ENCODE measurements around the gene PPOX.

Gene PPOX

GRCh38 chr1:161165742-161166668 is at the start of gene PPOX:
PPOX (plus strand) TSS chr1:161166426; CDS start chr1:161166848, 422 bp downstream.
- peak; percentile 96 for DNase-seq (ENCODE audit: low spot score)

GRCh38 chr1:161117759-161118581 is 48.3 kb upstream of the PPOX start, which contains the start of the genes NIT1 and PFDN2:
NIT1 (plus strand) TSS chr1:161118105; CDS start chr1:161118177, 72 bp downstream.
PFDN2 (minus strand) TSS chr1:161118037; CDS start chr1:161118026, 11 bp downstream.
- peak; percentile 89 for DNase-seq (ENCODE audit: low spot score)

GRCh38 chr1:161119092-161119903 is 46.9 kb upstream of the PPOX start:
- peak; percentile 63 for DNase-seq (ENCODE audit: low spot score)

- DNase-seq (ENCODE audit: low spot score) = no peak
Measured at GRCh38 chr1:161121042-161121650, 45.1 kb upstream of the PPOX start.

- DNase-seq (ENCODE audit: low spot score) = no peak
Measured at GRCh38 chr1:161121834-161122233, 44.4 kb upstream of the PPOX start.

GRCh38 chr1:161122967-161123366 is 43.3 kb upstream of the PPOX start:
- no peak for DNase-seq (ENCODE audit: low spot score)

- DNase-seq (ENCODE audit: low spot score) = no peak
Measured at GRCh38 chr1:161127649-161128048, 38.6 kb upstream of the PPOX start.

- no peak for DNase-seq (ENCODE audit: low spot score)
Measured at GRCh38 chr1:161128591-161129420, 37.4 kb upstream of the PPOX start.

GRCh38 chr1:161130266-161130665 is 36.0 kb upstream of the PPOX start:
- DNase-seq (ENCODE audit: low spot score) = no peak

GRCh38 chr1:161131523-161132409 is 34.5 kb upstream of the PPOX start:
- DNase-seq (ENCODE audit: low spot score) = no peak

GRCh38 chr1:161132410-161133219 is 33.6 kb upstream of the PPOX start, which contains the start of gene DEDD:
DEDD (minus strand) TSS chr1:161132667; CDS start chr1:161124462, 8,205 bp downstream.
- DNase-seq (ENCODE audit: low spot score) = peak; percentile 98

GRCh38 chr1:161133220-161133740 is 32.9 kb upstream of the PPOX start:
- no peak for DNase-seq (ENCODE audit: low spot score)

- DNase-seq (ENCODE audit: low spot score) = no peak
Measured at GRCh38 chr1:161137881-161138280, 28.3 kb upstream of the PPOX start.

- no peak for DNase-seq (ENCODE audit: low spot score)
Measured at GRCh38 chr1:161138431-161138830, 27.8 kb upstream of the PPOX start.

- DNase-seq (ENCODE audit: low spot score) = peak; percentile 59
Measured at GRCh38 chr1:161139766-161140165, 26.5 kb upstream of the PPOX start.

- no peak for DNase-seq (ENCODE audit: low spot score)
Measured at GRCh38 chr1:161140755-161141400, 25.3 kb upstream of the PPOX start.

GRCh38 chr1:161145832-161146231 is 20.4 kb upstream of the PPOX start:
- no peak for DNase-seq (ENCODE audit: low spot score)

- no peak for DNase-seq (ENCODE audit: low spot score)
Measured at GRCh38 chr1:161153176-161153575, 13.1 kb upstream of the PPOX start.
